ENCODE measurements around the gene VEGFA.

DNA sequence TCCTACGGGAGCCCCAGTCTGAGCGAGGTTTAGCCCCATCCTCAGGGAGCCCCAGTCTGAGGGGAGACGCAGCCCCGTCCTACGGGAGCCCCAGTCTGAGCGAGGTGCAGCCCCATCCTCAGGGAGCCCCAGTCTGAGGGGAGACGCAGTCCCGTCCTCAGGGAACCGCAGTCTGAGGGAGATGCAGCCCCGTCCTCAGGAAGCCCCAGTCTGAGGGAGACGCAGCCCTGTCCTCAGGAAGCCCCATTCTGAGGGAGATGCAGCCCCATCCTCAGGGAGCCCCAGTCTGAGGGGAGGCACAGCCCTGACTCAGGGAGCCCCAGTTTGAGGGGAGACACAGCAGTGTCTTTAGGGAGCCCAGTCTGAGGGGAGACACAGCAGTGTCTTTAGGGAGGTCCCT lies 27.9 kb downstream of the VEGFA start:
- TF ChIP-seq POLR2AphosphoS5 (IDR thresholded peaks at IDR 0.05; ENCODE audit: low read depth, low read length) (no peak), POLR2A (IDR thresholded peaks at IDR 0.05; ENCODE audit: low read depth, low read length) (no peak), SPI1 (IDR thresholded peaks at IDR 0.05; ENCODE audit: low read depth, low read length) (no peak), POU2F2 (IDR thresholded peaks at IDR 0.05; ENCODE audit: low read depth, low read length) (no peak), TAF1 (IDR thresholded peaks at IDR 0.05; ENCODE audit: low read depth, low read length) (no peak)

Data from GM12891 (cell line).